Stimulated activated naive B cell treated with anti-CD40 and anti-IgM and Interleukin-4, amounts not matched to agents 10 μg/mL and 1 μg/mL and 100 μg/mL, for 72 hours (primary cell): ENCODE results near the gene BLCAP.
"Not testable (repeated sequence)": the region's sequence is repeated elsewhere in the genome, so short reads cannot be mapped to it uniquely, and the experiment has no call there.

Experiments
- ATAC-seq, 2 donors: fragments of 150-1000 bp; cut with Tn5 transposase; replicated peaks; 2 replicates each; pipeline ENCODE4 v1.10.0; 2021; ENCODE audit warnings: moderate library complexity in 1 of 2
- DNase-seq: peaks from one replicate; pipeline ENCODE4 v3.0.0; 2021
- H3K27ac Mint-ChIP-seq: one replicate; pipeline ENCODE4 v1.8.0; 2022; ENCODE audit warnings: mild to moderate bottlenecking, mixed read lengths
- H3K27me3 Mint-ChIP-seq, 2 donors: one replicate each; pipeline ENCODE4 v1.8.0; 2022; ENCODE audit warnings: mixed read lengths in 2 of 2
- H3K36me3 Mint-ChIP-seq, 2 donors: one replicate each; pipeline ENCODE4 v1.8.0; 2022; ENCODE audit warnings: mixed read lengths in 2 of 2, mild to moderate bottlenecking in 1 of 2
- H3K4me1 Mint-ChIP-seq, 2 donors: one replicate each; pipeline ENCODE4 v1.8.0; 2022; ENCODE audit warnings: mixed read lengths in 2 of 2, mild to moderate bottlenecking in 1 of 2
- H3K4me3 Mint-ChIP-seq, 2 donors: one replicate each; pipeline ENCODE4 v1.8.0; 2022; ENCODE audit warnings: mild to moderate bottlenecking in 2 of 2, mixed read lengths in 2 of 2, moderate library complexity in 1 of 2
- H3K9me3 Mint-ChIP-seq, 2 donors: one replicate each; pipeline ENCODE4 v1.8.0; 2022; ENCODE audit warnings: mixed read lengths in 2 of 2, mild to moderate bottlenecking in 1 of 2

BLCAP gene

GRCh38 chr20:37545516-37545915, 17.8 kb upstream of the BLCAP start:
- ATAC-seq (no peak), DNase-seq (no peak)
- Mint-ChIP-seq H3K4me3 (no peak overlapping the region), H3K9me3 (peaks cover 2 to 5% of the 10 kb centered on the region in 2 donors), H3K4me1 (peaks cover 2 to 9% of the 10 kb centered on the region in 2 donors), H3K27ac (no peak overlapping the region), H3K36me3 (peaks cover 0 to 3% of the 10 kb centered on the region in 2 donors), H3K27me3 (peaks cover 32 to 46% of the 10 kb centered on the region in 2 donors)

GRCh38 chr20:37544386-37544785, 16.7 kb upstream of the BLCAP start:
- Mint-ChIP-seq H3K27me3 (peaks cover 27 to 47% of the 10 kb centered on the region in 2 donors), H3K4me3 (no peak overlapping the region), H3K36me3 (peaks cover 0 to under 1% of the 10 kb centered on the region in 2 donors), H3K4me1 (peaks cover 6 to 16% of the 10 kb centered on the region in 2 donors), H3K9me3 (peaks cover 0 to under 1% of the 10 kb centered on the region in 2 donors), H3K27ac (no peak overlapping the region)
- DNase-seq, result no peak
- ATAC-seq, result no peak

GRCh38 chr20:37543828-37544227, 16.2 kb upstream of the BLCAP start:
- Mint-ChIP-seq H3K27ac (no peak overlapping the region), H3K36me3 (no peaks in the 10 kb centered on the region), H3K27me3 (peaks cover 27 to 51% of the 10 kb centered on the region in 2 donors), H3K4me1 (peaks cover 6 to 16% of the 10 kb centered on the region in 2 donors), H3K4me3 (no peak overlapping the region), H3K9me3 (no peaks in the 10 kb centered on the region)
- DNase-seq, result no peak
- ATAC-seq, result no peak

- DNase-seq (no peak), ATAC-seq (no peak)
- no peak overlapping the region for H3K4me3 Mint-ChIP-seq
- H3K27me3 Mint-ChIP-seq, result peaks cover 35 to 58% of the 10 kb centered on the region in 2 donors
- H3K36me3 Mint-ChIP-seq, result no peaks in the 10 kb centered on the region
- no peak overlapping the region for H3K27ac Mint-ChIP-seq
- H3K9me3 Mint-ChIP-seq, result no peaks in the 10 kb centered on the region
- peaks cover 6 to 11% of the 10 kb centered on the region in 2 donors for H3K4me1 Mint-ChIP-seq
Measured at GRCh38 chr20:37542281-37542680, 14.6 kb upstream of the BLCAP start.

GRCh38 chr20:37541326-37541725, 13.7 kb upstream of the BLCAP start:
- Mint-ChIP-seq H3K27ac (no peak overlapping the region), H3K27me3 (peaks cover 26 to 56% of the 10 kb centered on the region in 2 donors), H3K4me1 (peaks cover 6 to 7% of the 10 kb centered on the region in 2 donors), H3K36me3 (no peaks in the 10 kb centered on the region), H3K9me3 (no peaks in the 10 kb centered on the region), H3K4me3 (no peak overlapping the region)
- ATAC-seq (no peak), DNase-seq (no peak)

GRCh38 chr20:37540838-37541237, 13.2 kb upstream of the BLCAP start:
- not testable (repeated sequence) for H3K4me3 Mint-ChIP-seq, H3K4me1 Mint-ChIP-seq, H3K36me3 Mint-ChIP-seq, ATAC-seq, H3K27ac Mint-ChIP-seq, DNase-seq, H3K9me3 Mint-ChIP-seq
- H3K27me3 Mint-ChIP-seq, result peaks cover 22 to 52% of the 10 kb centered on the region in 2 donors

- Mint-ChIP-seq H3K27ac (no peak overlapping the region), H3K4me1 (peaks cover 12 to 17% of the 10 kb centered on the region in 2 donors), H3K27me3 (peaks cover 17 to 45% of the 10 kb centered on the region in 2 donors), H3K4me3 (no peak overlapping the region), H3K36me3 (no peaks in the 10 kb centered on the region), H3K9me3 (no peaks in the 10 kb centered on the region)
- DNase-seq, result no peak
- no peak for ATAC-seq
Measured at GRCh38 chr20:37540001-37540400, 12.3 kb upstream of the BLCAP start.

GRCh38 chr20:37539424-37539823, 11.7 kb upstream of the BLCAP start:
- Mint-ChIP-seq H3K36me3 (no peaks in the 10 kb centered on the region), H3K4me1 (peaks cover 17 to 23% of the 10 kb centered on the region in 2 donors), H3K27me3 (peaks cover 17 to 45% of the 10 kb centered on the region in 2 donors), H3K9me3 (no peaks in the 10 kb centered on the region), H3K27ac (no peak overlapping the region), H3K4me3 (no peak overlapping the region)
- DNase-seq (no peak), ATAC-seq (no peak)

GRCh38 chr20:37538003-37538402, 10.3 kb upstream of the BLCAP start:
- no peak overlapping the region for H3K27ac Mint-ChIP-seq
- H3K36me3 Mint-ChIP-seq, result no peaks in the 10 kb centered on the region
- H3K4me1 Mint-ChIP-seq, result peaks cover 19 to 26% of the 10 kb centered on the region in 2 donors
- peaks cover 13 to 36% of the 10 kb centered on the region in 2 donors for H3K27me3 Mint-ChIP-seq
- H3K4me3 Mint-ChIP-seq, result no peak overlapping the region
- H3K9me3 Mint-ChIP-seq, result no peaks in the 10 kb centered on the region
- ATAC-seq, result no peak
- no peak for DNase-seq

- ATAC-seq (no peak), DNase-seq (no peak)
- no peaks in the 10 kb centered on the region for H3K36me3 Mint-ChIP-seq
- no peak overlapping the region for H3K4me3 Mint-ChIP-seq
- H3K27me3 Mint-ChIP-seq, result peaks cover 13 to 36% of the 10 kb centered on the region in 2 donors
- no peak overlapping the region for H3K27ac Mint-ChIP-seq
- peaks cover 19 to 26% of the 10 kb centered on the region in 2 donors for H3K4me1 Mint-ChIP-seq
- H3K9me3 Mint-ChIP-seq, result no peaks in the 10 kb centered on the region
Measured at GRCh38 chr20:37537505-37537904, 9.8 kb upstream of the BLCAP start.

GRCh38 chr20:37535443-37536132, 7.9 kb upstream of the BLCAP start:
- Mint-ChIP-seq H3K9me3 (no peaks in the 10 kb centered on the region), H3K27ac (peak overlapping the region; percentile 73), H3K4me3 (no peak overlapping the region), H3K27me3 (peaks cover 13 to 32% of the 10 kb centered on the region in 2 donors), H3K4me1 (peaks cover 17 to 26% of the 10 kb centered on the region in 2 donors), H3K36me3 (no peaks in the 10 kb centered on the region)
- no peak for ATAC-seq
- DNase-seq, result no peak

GRCh38 chr20:37534401-37535157, 6.9 kb upstream of the BLCAP start:
- no peaks in the 10 kb centered on the region for H3K9me3 Mint-ChIP-seq
- H3K4me1 Mint-ChIP-seq, result peaks cover 13 to 19% of the 10 kb centered on the region in 2 donors
- DNase-seq (peak; percentile 57), ATAC-seq (peak; percentile 99)
- H3K27me3 Mint-ChIP-seq, result peaks cover 13 to 26% of the 10 kb centered on the region in 2 donors
- peak overlapping the region; percentile 73 for H3K27ac Mint-ChIP-seq
- no peaks in the 10 kb centered on the region for H3K36me3 Mint-ChIP-seq
- no peak overlapping the region for H3K4me3 Mint-ChIP-seq

GRCh38 chr20:37533154-37533715, 5.6 kb upstream of the BLCAP start:
- no peak for ATAC-seq
- Mint-ChIP-seq H3K36me3 (no peaks in the 10 kb centered on the region), H3K27ac (no peak overlapping the region), H3K9me3 (no peaks in the 10 kb centered on the region), H3K27me3 (peaks cover 8 to 13% of the 10 kb centered on the region in 2 donors), H3K4me3 (no peak overlapping the region), H3K4me1 (peaks cover 23 to 31% of the 10 kb centered on the region in 2 donors)
- no peak for DNase-seq

- H3K4me3 Mint-ChIP-seq, result no peak overlapping the region
- DNase-seq, result no peak
- ATAC-seq, result no peak
- no peak overlapping the region for H3K27ac Mint-ChIP-seq
- H3K9me3 Mint-ChIP-seq, result no peaks in the 10 kb centered on the region
- peaks cover 4 to 6% of the 10 kb centered on the region in 2 donors for H3K27me3 Mint-ChIP-seq
- H3K4me1 Mint-ChIP-seq, result peaks cover 23 to 31% of the 10 kb centered on the region in 2 donors
- no peaks in the 10 kb centered on the region for H3K36me3 Mint-ChIP-seq
Measured at GRCh38 chr20:37531856-37532255, 4.2 kb upstream of the BLCAP start.
